IPS-15b (cell line): ENCODE measurements around the gene FLT1.

ENCODE experiments used
- H3K27me3 ChIP-seq: one replicate; pipeline ENCODE4 v1.6.1; 2013; ENCODE audit warnings: low read length; ENCODE audit not compliant: control insufficient read depth, insufficient read depth
- H3K36me3 ChIP-seq: one replicate; pipeline ENCODE4 v1.6.1; 2013; ENCODE audit warnings: low read length; ENCODE audit not compliant: control insufficient read depth, insufficient read depth
- H3K4me1 ChIP-seq: one replicate; pipeline ENCODE4 v1.6.1; 2013; ENCODE audit warnings: mild to moderate bottlenecking, low read length; ENCODE audit not compliant: control insufficient read depth, insufficient read depth
- H3K4me3 ChIP-seq: one replicate; pipeline ENCODE4 v1.5.1; 2013; ENCODE audit warnings: low read depth, low read length
- H3K9ac ChIP-seq: one replicate; pipeline ENCODE4 v1.6.1; 2013; ENCODE audit warnings: low read depth, mild to moderate bottlenecking, low read length
- H3K9me3 ChIP-seq: one replicate; pipeline ENCODE4 v1.6.1; 2013; ENCODE audit warnings: mild to moderate bottlenecking, low read length; ENCODE audit not compliant: control insufficient read depth, insufficient read depth

Gene FLT1

DNA sequence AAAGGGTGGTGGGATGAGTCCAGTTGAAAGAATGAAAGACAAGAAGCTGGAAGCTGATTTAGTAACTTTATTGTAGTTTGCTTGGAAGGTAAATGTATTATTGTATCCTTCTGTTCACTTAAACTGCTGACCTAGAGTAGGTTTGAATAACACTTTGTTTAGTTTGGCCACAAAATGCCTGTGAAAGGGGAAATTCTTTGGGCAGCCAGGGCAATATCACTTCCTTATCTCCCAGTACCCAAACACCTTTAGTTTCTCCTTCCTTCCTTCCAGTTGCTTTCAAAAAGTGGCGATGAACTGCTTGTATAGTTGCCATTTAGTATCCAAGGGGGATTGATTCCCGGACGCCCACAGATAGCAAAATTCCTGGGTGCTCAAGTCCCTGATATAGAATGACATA is 236.5 kb downstream of the FLT1 start:
- Histone ChIP-seq H3K9me3 (no peaks in the 10 kb centered on the region), H3K9ac (no peak overlapping the region), H3K27me3 (no peaks in the 10 kb centered on the region), H3K36me3 (no peaks in the 10 kb centered on the region), H3K4me1 (no peaks in the 10 kb centered on the region), H3K4me3 (no peak overlapping the region)

DNA sequence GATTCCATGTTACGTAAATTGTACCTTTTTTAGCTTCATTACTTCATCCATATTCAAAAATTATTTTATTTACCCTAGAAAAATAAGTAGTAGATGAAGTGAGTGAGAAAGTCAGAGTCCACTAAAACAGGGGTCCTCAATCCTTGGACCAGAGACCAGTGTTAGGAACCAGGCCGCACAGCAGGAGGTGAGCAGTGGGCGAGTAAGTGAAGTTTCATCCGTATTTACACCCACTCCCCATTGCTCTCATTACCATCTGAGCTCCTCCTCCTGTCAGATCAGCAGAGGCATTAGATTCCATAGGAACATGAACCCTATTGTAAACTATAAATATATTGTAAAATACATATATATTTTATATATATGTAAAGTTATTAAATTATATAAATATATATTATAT is 237.6 kb downstream of the FLT1 start:
- Histone ChIP-seq H3K9ac (no peak overlapping the region), H3K4me3 (no peak overlapping the region), H3K27me3 (no peaks in the 10 kb centered on the region), H3K36me3 (no peaks in the 10 kb centered on the region), H3K9me3 (no peaks in the 10 kb centered on the region), H3K4me1 (no peaks in the 10 kb centered on the region)

DNA sequence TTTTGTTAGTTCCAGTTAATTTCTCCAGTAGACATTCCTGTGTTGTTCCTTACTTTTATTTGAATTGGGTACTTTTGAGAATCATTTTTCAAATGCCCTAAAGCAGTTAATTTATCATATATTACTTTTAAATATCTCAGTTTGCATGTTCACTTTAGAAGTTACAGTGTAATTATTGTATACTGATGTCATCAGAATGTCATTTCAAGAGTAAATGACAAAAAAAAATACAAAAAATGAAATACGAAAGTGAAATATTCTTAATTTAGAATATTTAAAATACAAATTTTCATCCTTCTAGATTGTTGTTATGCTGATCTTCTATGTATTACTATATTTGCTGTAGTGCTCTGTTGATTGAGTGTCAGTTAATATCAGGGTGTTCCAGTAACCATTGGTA is 242.4 kb downstream of the FLT1 start:
- no peak overlapping the region for H3K9ac ChIP-seq
- no peaks in the 10 kb centered on the region for H3K4me1 ChIP-seq
- H3K27me3 ChIP-seq: no peaks in the 10 kb centered on the region
- H3K9me3 ChIP-seq: no peaks in the 10 kb centered on the region
- H3K4me3 ChIP-seq: no peak overlapping the region
- H3K36me3 ChIP-seq: no peaks in the 10 kb centered on the region

DNA sequence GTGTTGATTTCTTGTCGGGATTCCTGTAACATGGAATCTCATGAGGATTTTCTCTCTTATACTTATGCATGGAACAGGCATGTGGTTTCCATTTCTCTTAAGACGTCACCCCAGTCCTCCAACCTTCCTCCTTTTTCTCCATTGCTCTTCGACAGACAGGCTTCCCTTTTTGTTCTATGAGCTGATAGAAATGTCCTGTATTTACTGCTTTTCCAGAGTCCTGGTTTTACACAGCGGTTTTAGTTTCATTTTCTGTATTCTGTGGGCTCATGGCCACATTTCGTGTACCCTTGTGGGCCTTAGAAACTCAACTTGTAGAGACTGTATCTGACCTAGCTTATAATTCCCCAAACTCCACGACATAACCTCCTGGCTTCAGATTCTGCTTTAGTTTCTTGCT is 243.5 kb downstream of the FLT1 start:
- no peaks in the 10 kb centered on the region for H3K36me3 ChIP-seq
- no peaks in the 10 kb centered on the region for H3K27me3 ChIP-seq
- H3K9ac ChIP-seq: no peak overlapping the region
- no peak overlapping the region for H3K4me3 ChIP-seq
- no peaks in the 10 kb centered on the region for H3K9me3 ChIP-seq
- no peaks in the 10 kb centered on the region for H3K4me1 ChIP-seq

DNA sequence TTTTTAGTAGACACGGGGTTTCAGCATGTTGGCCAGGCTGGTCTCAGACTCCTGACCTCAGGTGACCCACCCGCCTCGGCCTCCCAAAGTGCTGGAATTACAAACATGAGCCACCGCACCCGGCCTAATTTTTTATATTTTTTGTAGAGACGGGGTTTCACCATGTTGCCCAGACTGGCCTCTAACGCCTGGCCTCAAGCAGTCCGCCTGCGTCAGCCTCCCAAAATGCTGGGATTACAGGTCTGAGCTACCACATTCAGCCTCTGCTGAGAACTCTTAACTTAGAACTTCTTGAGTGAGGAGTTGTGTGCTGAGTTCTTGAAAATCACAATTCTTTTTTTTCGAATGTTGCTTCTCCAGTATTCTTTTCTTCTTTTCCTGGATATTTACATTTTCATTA is 244.4 kb downstream of the FLT1 start:
- Histone ChIP-seq H3K36me3 (no peaks in the 10 kb centered on the region), H3K27me3 (no peaks in the 10 kb centered on the region), H3K9me3 (no peaks in the 10 kb centered on the region), H3K4me1 (no peaks in the 10 kb centered on the region), H3K9ac (no peak overlapping the region), H3K4me3 (no peak overlapping the region)
